Stomach (tissue), 9 donors: Measurements from ENCODE around the gene AP4B1. TPM values are rescaled to one million over a fixed set of nuclear protein-coding genes. Genes with fewer than 3 reads are reported as not detected.

ENCODE experiments used
- DNase-seq, 2 donors: peaks; one replicate each; pipeline versions ENCODE4 v3.0.0 to v3.0.0-alpha.2; 2013 to 2019
- H3K27ac ChIP-seq, 5 donors: fragments of 200-600 bp in 4 of 5; sonication (generic) in 4 of 5; one replicate each; pipeline ENCODE4 v1.5.1; 2013 to 2019; ENCODE audit warnings: mild to moderate bottlenecking in 1 of 5, moderate library complexity in 1 of 5
- H3K27me3 ChIP-seq, 3 donors: fragments of 200-600 bp; sonication (generic); one replicate each; pipeline ENCODE4 v1.5.1; 2017 to 2019; ENCODE audit warnings: mixed run types in 1 of 3
- H3K36me3 ChIP-seq, 4 donors: fragments of 200-600 bp; sonication (generic); 1 replicate in 3 of 4; 2 replicates in 1 of 4; pipeline ENCODE4 v1.5.1; 2016 to 2019
- H3K4me1 ChIP-seq, 4 donors: fragments of 200-600 bp; sonication (generic); one replicate each; pipeline ENCODE4 v1.5.1; 2016 to 2019
- H3K4me3 ChIP-seq, 4 donors: fragments of 200-600 bp; sonication (generic) in 3 of 4; one replicate each; pipeline ENCODE4 v1.5.1; 2016 to 2019; ENCODE audit warnings: mild to moderate bottlenecking in 1 of 4
- H3K9me3 ChIP-seq, 4 donors: fragments of 200-600 bp; sonication (generic); one replicate each; pipeline ENCODE4 v1.5.1; 2016 to 2019
- CTCF ChIP-seq, 7 experiments: fragments of 450-650 bp in 4 of 7; fragments of 200-600 bp in 3 of 7; sonication (generic) in 3 of 7; IDR thresholded peaks; one replicate each; pipeline ENCODE4 v1.5.1; 2016 to 2019; ENCODE audit warnings: antibody characterized with exemption in 7 of 7, control low read depth in 2 of 7, mild to moderate bottlenecking in 1 of 7
- EP300 ChIP-seq: sonication (generic); formaldehyde crosslinking; IDR thresholded peaks from one replicate; pipeline ENCODE4 v1.6.1; 2017; ENCODE audit warnings: antibody characterized with exemption
- POLR2A ChIP-seq, 4 donors: fragments of 450-650 bp; IDR thresholded peaks; one replicate each; pipeline ENCODE4 v1.6.1; 2016; ENCODE audit warnings: antibody characterized with exemption in 4 of 4, control low read depth in 2 of 4, mild to moderate bottlenecking in 1 of 4, moderate library complexity in 1 of 4
- POLR2AphosphoS5 ChIP-seq, 3 donors: sonication (generic); formaldehyde crosslinking; IDR thresholded peaks; one replicate each; pipeline ENCODE4 v1.6.1; 2016; ENCODE audit warnings: antibody characterized with exemption in 3 of 3
- WGBS, 5 donors: extraction: QIAGEN DNeasy Blood & Tissue Kit in 3 of 5; methylation state at CpG; one replicate each; pipeline versions ENCODE4 v1.1.5 to v1.1.7; 2013 to 2018; 5-methylcytosine and 5-hydroxymethylcytosine counted together
- intact Hi-C: fragments of 100-400 bp; cut with DNase I; formaldehyde crosslinking; loops from one replicate; pipeline ENCODE4 v1.15.1; 2023; ENCODE audit warnings: low total_unique reads
- polyA plus RNA-seq, 3 donors: library from polyadenylated mRNA; stranded (reverse); fragments of 200-250 nt; gene quantifications; one replicate each; pipeline ENCODE4 v1.2.3, GENCODE V29; 2013
- total RNA-seq, 5 donors: library from RNA; depleted of rRNA; stranded (reverse); fragments of >200 nt; gene quantifications; one replicate each; pipeline versions ENCODE4 v1.1.0 to v1.2.3, GENCODE V29; 2014 to 2016
- donor health status: healthy with polysubstance abuse.
- donor health status: Bipolar disorder and iron deficiency.
- donor health status: healthy.

AP4B1 gene
- total and polyA plus RNA-seq, 8 donors, result 4.0 to 34.0 (median 11.7) TPM

GRCh38 chr1:113861641-113862040 lies 43.0 kb downstream of the AP4B1 start:
- Histone ChIP-seq H3K27me3 (no peaks in the 10 kb centered on the region), H3K27ac (no peak overlapping the region), H3K9me3 (no peaks in the 10 kb centered on the region), H3K4me1 (peaks cover 0 to 28% (median 0%) of the 10 kb centered on the region in 4 donors), H3K4me3 (no peak overlapping the region), H3K36me3 (no peaks in the 10 kb centered on the region)
- TF ChIP-seq POLR2AphosphoS5 (IDR thresholded peaks at IDR 0.05) (no peak), EP300 (no peak), CTCF (IDR thresholded peaks at IDR 0.05) (no peak), POLR2A (IDR thresholded peaks at IDR 0.05) (no peak)
- 91 to 97% (median 95%) methylated on average over 5 of the region's 5 CpGs for WGBS, 5 donors
- intact Hi-C loops, result no loop called here
- DNase-seq, result no peak

DNA sequence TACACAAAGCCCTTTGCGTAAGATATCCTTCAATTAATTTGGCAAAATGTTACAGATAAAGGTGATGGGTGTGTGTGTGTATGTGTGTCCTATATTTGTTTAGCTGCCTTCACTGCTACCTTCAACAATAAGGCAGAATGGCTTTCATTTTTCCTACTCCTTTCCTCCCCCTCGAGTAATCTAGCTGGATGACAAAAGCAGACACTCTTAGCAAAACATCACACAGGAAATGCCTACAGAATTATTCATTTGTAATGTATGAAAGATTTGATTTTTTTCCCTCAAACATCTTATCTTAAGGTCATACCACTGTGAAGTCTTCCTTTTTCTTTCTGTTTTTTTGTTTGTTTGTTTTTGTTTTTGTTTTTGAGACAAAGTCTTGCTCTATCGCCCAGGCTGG lies 43.7 kb downstream of the AP4B1 start:
- WGBS, 5 donors, result 55 to 64% (median 58%) methylated on average over 3 of the region's 3 CpGs
- H3K4me1 ChIP-seq, result peaks cover 0 to 28% (median 0%) of the 10 kb centered on the region in 4 donors
- no peaks in the 10 kb centered on the region for H3K9me3 ChIP-seq
- H3K36me3 ChIP-seq, result no peaks in the 10 kb centered on the region
- no peak overlapping the region for H3K27ac ChIP-seq
- TF ChIP-seq POLR2A (IDR thresholded peaks at IDR 0.05) (no peak), EP300 (no peak), POLR2AphosphoS5 (IDR thresholded peaks at IDR 0.05) (no peak), CTCF (IDR thresholded peaks at IDR 0.05) (no peak)
- no peaks in the 10 kb centered on the region for H3K27me3 ChIP-seq
- DNase-seq, result no peak
- H3K4me3 ChIP-seq, result no peak overlapping the region
- intact Hi-C loops, result no loop called here

GRCh38 chr1:113859478-113860175 lies 45.0 kb downstream of the AP4B1 start:
- no peaks in the 10 kb centered on the region for H3K36me3 ChIP-seq
- peaks cover 0 to 28% (median 0%) of the 10 kb centered on the region in 4 donors for H3K4me1 ChIP-seq
- no peak for TF ChIP-seq CTCF (IDR thresholded peaks at IDR 0.05)
- TF ChIP-seq POLR2A (IDR thresholded peaks at IDR 0.05), result no peak
- TF ChIP-seq EP300, result no peak
- no peak for TF ChIP-seq POLR2AphosphoS5 (IDR thresholded peaks at IDR 0.05)
- DNase-seq, result peak in 1 of 2 donors; percentile 17
- WGBS, 5 donors, result 60 to 73% (median 64%) methylated on average over 3 of the region's 3 CpGs
- no peaks in the 10 kb centered on the region for H3K9me3 ChIP-seq
- no peak overlapping the region for H3K27ac ChIP-seq
- no peaks in the 10 kb centered on the region for H3K27me3 ChIP-seq
- intact Hi-C loops, result no loop called here
- H3K4me3 ChIP-seq, result no peak overlapping the region

GRCh38 chr1:113858982-113859381 lies 45.6 kb downstream of the AP4B1 start:
- H3K36me3 ChIP-seq, result peaks cover 0 to 4% (median 0%) of the 10 kb centered on the region in 4 donors
- H3K4me1 ChIP-seq, result peaks cover 0 to 28% (median 0%) of the 10 kb centered on the region in 4 donors
- H3K4me3 ChIP-seq, result no peak overlapping the region
- no peak for DNase-seq
- no peaks in the 10 kb centered on the region for H3K27me3 ChIP-seq
- H3K27ac ChIP-seq, result no peak overlapping the region
- no peaks in the 10 kb centered on the region for H3K9me3 ChIP-seq
- 67 to 84% (median 78%) methylated on average over 1 of the region's 1 CpG for WGBS, 5 donors
- intact Hi-C loops, result no loop called here
- TF ChIP-seq POLR2AphosphoS5 (IDR thresholded peaks at IDR 0.05) (no peak), CTCF (IDR thresholded peaks at IDR 0.05) (no peak), POLR2A (IDR thresholded peaks at IDR 0.05) (no peak), EP300 (no peak)
